22Rv1 (cell line): Measurements from ENCODE around the gene LRMDA.

ENCODE experiments used
- CTCF ChIP-seq: fragments of 450-650 bp; IDR thresholded peaks from 2 replicates; pipeline ENCODE4 v1.5.1; 2017; ENCODE audit warnings: mild to moderate bottlenecking
- ZFX ChIP-seq: fragments of 450-650 bp; IDR thresholded peaks from 2 replicates; pipeline ENCODE4 v1.6.1; 2017; ENCODE audit warnings: antibody characterized with exemption, borderline replicate concordance

GRCh38 chr10:76198287-76199035 lies 767.0 kb downstream of the LRMDA start:
- TF ChIP-seq CTCF (no peak), ZFX (no peak)
